NCI-H187 treated with DMSO at 0.1 percent for 48 hours (cell line): ENCODE measurements around the gene TBC1D22B.
"Not testable (repeated sequence)": the region's sequence is repeated elsewhere in the genome, so short reads cannot be mapped to it uniquely, and the experiment has no call there.

Source experiments
- DNase-seq: peaks from one replicate; lab custom pipeline; 2025; lab: John Stamatoyannopoulos, UW

TBC1D22B gene

GRCh38 chr6:37269105-37269504 lies 11.5 kb downstream of the TBC1D22B start:
- no peak for DNase-seq

GRCh38 chr6:37272834-37273566 lies 15.4 kb downstream of the TBC1D22B start:
- DNase-seq, result no peak

- no peak for DNase-seq
These were observed 16.1 kb downstream of the TBC1D22B start for GRCh38 chr6:37273690-37274089.

- no peak for DNase-seq
These were observed 17.8 kb downstream of the TBC1D22B start for GRCh38 chr6:37275350-37275749.

- DNase-seq, result no peak
These were observed 19.4 kb downstream of the TBC1D22B start for GRCh38 chr6:37277001-37277409.

GRCh38 chr6:37279366-37280134 lies 22.0 kb downstream of the TBC1D22B start:
- DNase-seq, result no peak

GRCh38 chr6:37280162-37280887 lies 22.8 kb downstream of the TBC1D22B start:
- DNase-seq, result no peak

GRCh38 chr6:37282371-37282770 lies 24.8 kb downstream of the TBC1D22B start:
- no peak for DNase-seq

GRCh38 chr6:37283268-37283667 lies 25.7 kb downstream of the TBC1D22B start:
- DNase-seq, result no peak

GRCh38 chr6:37283671-37284151 lies 26.1 kb downstream of the TBC1D22B start:
- DNase-seq, result no peak

- no peak for DNase-seq
These were observed 27.2 kb downstream of the TBC1D22B start for GRCh38 chr6:37284781-37285180.

GRCh38 chr6:37285861-37286311 lies 28.3 kb downstream of the TBC1D22B start:
- DNase-seq, result no peak

GRCh38 chr6:37287519-37288157 lies 30.1 kb downstream of the TBC1D22B start:
- no peak for DNase-seq

GRCh38 chr6:37288247-37288646 lies 30.7 kb downstream of the TBC1D22B start:
- no peak for DNase-seq

- DNase-seq, result peak; percentile 20
These were observed 32.4 kb downstream of the TBC1D22B start for GRCh38 chr6:37289931-37290330.

- no peak for DNase-seq
These were observed 35.9 kb downstream of the TBC1D22B start for GRCh38 chr6:37293426-37293825.

- DNase-seq, result not testable (repeated sequence)
These were observed 40.1 kb downstream of the TBC1D22B start for GRCh38 chr6:37297637-37298036.

GRCh38 chr6:37298958-37299357 lies 41.4 kb downstream of the TBC1D22B start:
- no peak for DNase-seq

GRCh38 chr6:37299990-37300389 lies 42.4 kb downstream of the TBC1D22B start:
- no peak for DNase-seq

- DNase-seq, result no peak
These were observed 44.6 kb downstream of the TBC1D22B start for GRCh38 chr6:37302086-37302686.

GRCh38 chr6:37303091-37303660 lies 45.6 kb downstream of the TBC1D22B start:
- no peak for DNase-seq
